Stomach (tissue), 9 donors: ENCODE measurements around the gene ZNF883. TPM values are rescaled to one million over a fixed set of nuclear protein-coding genes. Genes with fewer than 3 reads are reported as not detected.

ENCODE experiments used
- DNase-seq, 2 donors: peaks; one replicate each; pipeline versions ENCODE4 v3.0.0 to v3.0.0-alpha.2; 2013 to 2019
- H3K27ac ChIP-seq, 5 donors: fragments of 200-600 bp in 4 of 5; sonication (generic) in 4 of 5; one replicate each; pipeline ENCODE4 v1.5.1; 2013 to 2019; ENCODE audit warnings: mild to moderate bottlenecking in 1 of 5, moderate library complexity in 1 of 5
- H3K27me3 ChIP-seq, 3 donors: fragments of 200-600 bp; sonication (generic); one replicate each; pipeline ENCODE4 v1.5.1; 2017 to 2019; ENCODE audit warnings: mixed run types in 1 of 3
- H3K36me3 ChIP-seq, 4 donors: fragments of 200-600 bp; sonication (generic); 1 replicate in 3 of 4; 2 replicates in 1 of 4; pipeline ENCODE4 v1.5.1; 2016 to 2019
- H3K4me1 ChIP-seq, 4 donors: fragments of 200-600 bp; sonication (generic); one replicate each; pipeline ENCODE4 v1.5.1; 2016 to 2019
- H3K4me3 ChIP-seq, 4 donors: fragments of 200-600 bp; sonication (generic) in 3 of 4; one replicate each; pipeline ENCODE4 v1.5.1; 2016 to 2019; ENCODE audit warnings: mild to moderate bottlenecking in 1 of 4
- H3K9me3 ChIP-seq, 4 donors: fragments of 200-600 bp; sonication (generic); one replicate each; pipeline ENCODE4 v1.5.1; 2016 to 2019
- CTCF ChIP-seq, 7 experiments: fragments of 450-650 bp in 4 of 7; fragments of 200-600 bp in 3 of 7; sonication (generic) in 3 of 7; IDR thresholded peaks; one replicate each; pipeline ENCODE4 v1.5.1; 2016 to 2019; ENCODE audit warnings: antibody characterized with exemption in 7 of 7, control low read depth in 2 of 7, mild to moderate bottlenecking in 1 of 7
- EP300 ChIP-seq: sonication (generic); formaldehyde crosslinking; IDR thresholded peaks from one replicate; pipeline ENCODE4 v1.6.1; 2017; ENCODE audit warnings: antibody characterized with exemption
- POLR2A ChIP-seq, 4 donors: fragments of 450-650 bp; IDR thresholded peaks; one replicate each; pipeline ENCODE4 v1.6.1; 2016; ENCODE audit warnings: antibody characterized with exemption in 4 of 4, control low read depth in 2 of 4, mild to moderate bottlenecking in 1 of 4, moderate library complexity in 1 of 4
- POLR2AphosphoS5 ChIP-seq, 3 donors: sonication (generic); formaldehyde crosslinking; IDR thresholded peaks; one replicate each; pipeline ENCODE4 v1.6.1; 2016; ENCODE audit warnings: antibody characterized with exemption in 3 of 3
- WGBS, 5 donors: extraction: QIAGEN DNeasy Blood & Tissue Kit in 3 of 5; methylation state at CpG; one replicate each; pipeline versions ENCODE4 v1.1.5 to v1.1.7; 2013 to 2018; 5-methylcytosine and 5-hydroxymethylcytosine counted together
- intact Hi-C: fragments of 100-400 bp; cut with DNase I; formaldehyde crosslinking; loops from one replicate; pipeline ENCODE4 v1.15.1; 2023; ENCODE audit warnings: low total_unique reads
- polyA plus RNA-seq, 3 donors: library from polyadenylated mRNA; stranded (reverse); fragments of 200-250 nt; gene quantifications; one replicate each; pipeline ENCODE4 v1.2.3, GENCODE V29; 2013
- total RNA-seq, 5 donors: library from RNA; depleted of rRNA; stranded (reverse); fragments of >200 nt; gene quantifications; one replicate each; pipeline versions ENCODE4 v1.1.0 to v1.2.3, GENCODE V29; 2014 to 2016
- donor health status: healthy with polysubstance abuse.
- donor health status: Bipolar disorder and iron deficiency.
- donor health status: healthy.

The ZNF883 gene
- total and polyA plus RNA-seq, 8 donors, result 0.92 to 9.0 (median 1.1) TPM; not detected in 3

- Histone ChIP-seq H3K36me3 (no peaks in the 10 kb centered on the region), H3K27me3 (no peaks in the 10 kb centered on the region), H3K27ac (peak overlapping the region in 2 of 5 donors; percentile 47 to 51), H3K4me1 (peaks cover 0 to 8% (median 0%) of the 10 kb centered on the region in 4 donors), H3K9me3 (peaks cover 0 to 3% (median 0%) of the 10 kb centered on the region in 4 donors), H3K4me3 (no peak overlapping the region)
- WGBS, 5 donors, result 22 to 41% (median 34%) methylated on average over 1 of the region's 1 CpG
- peak in 1 of 2 donors; percentile 72 for DNase-seq
- intact Hi-C loops, result no loop called here
- TF ChIP-seq POLR2A (IDR thresholded peaks at IDR 0.05) (no peak), POLR2AphosphoS5 (IDR thresholded peaks at IDR 0.05) (peak in 1 of 3 donors; percentile 25), EP300 (no peak), CTCF (IDR thresholded peaks at IDR 0.05) (no peak)
These were observed 94.7 kb downstream of the ZNF883 start for GRCh38 chr9:112917047-112917986.

- WGBS, 5 donors, result 68 to 80% (median 79%) methylated on average over 2 of the region's 2 CpGs
- H3K4me3 ChIP-seq, result no peak overlapping the region
These were observed 97.5 kb downstream of the ZNF883 start for GRCh38 chr9:112914524-112914923.

GRCh38 chr9:112913326-112913725 lies 98.7 kb downstream of the ZNF883 start:
- intact Hi-C loops, result no loop called here
- Histone ChIP-seq H3K27ac (no peak overlapping the region), H3K36me3 (no peaks in the 10 kb centered on the region), H3K4me1 (peaks cover 0 to 5% (median 0%) of the 10 kb centered on the region in 4 donors), H3K9me3 (peaks cover 0 to 5% (median 0%) of the 10 kb centered on the region in 4 donors), H3K4me3 (no peak overlapping the region), H3K27me3 (no peaks in the 10 kb centered on the region)
- TF ChIP-seq EP300, result no peak
- DNase-seq, result no peak
- 88 to 97% (median 95%) methylated on average over 4 of the region's 4 CpGs for whole genome bisulfite sequencing, 5 donors

More at GRCh38 chr9:112914524-112914923, 97.5 kb downstream of the ZNF883 start:
- intact Hi-C loops, result no loop called here
- DNase-seq, result no peak
- no peaks in the 10 kb centered on the region for H3K27me3 ChIP-seq
- H3K27ac ChIP-seq, result no peak overlapping the region
- no peaks in the 10 kb centered on the region for H3K36me3 ChIP-seq
- peaks cover 0 to 5% (median 0%) of the 10 kb centered on the region in 4 donors for H3K9me3 ChIP-seq
- peaks cover 0 to 8% (median 0%) of the 10 kb centered on the region in 4 donors for H3K4me1 ChIP-seq
- no peak for TF ChIP-seq CTCF (IDR thresholded peaks at IDR 0.05)
- TF ChIP-seq EP300, result no peak
- TF ChIP-seq POLR2AphosphoS5 (IDR thresholded peaks at IDR 0.05), result no peak
- TF ChIP-seq POLR2A (IDR thresholded peaks at IDR 0.05), result no peak

GRCh38 chr9:112912636-112913035 lies 99.4 kb downstream of the ZNF883 start:
- WGBS, 5 donors, result 85 to 90% (median 90%) methylated on average over 3 of the region's 3 CpGs
- H3K36me3 ChIP-seq, result no peaks in the 10 kb centered on the region
- DNase-seq, result no peak
- intact Hi-C loops, result no loop called here
- H3K4me3 ChIP-seq, result no peak overlapping the region
- no peak overlapping the region for H3K27ac ChIP-seq
- no peaks in the 10 kb centered on the region for H3K27me3 ChIP-seq
- H3K4me1 ChIP-seq, result no peaks in the 10 kb centered on the region
- peaks cover 0 to 5% (median 0%) of the 10 kb centered on the region in 4 donors for H3K9me3 ChIP-seq
- TF ChIP-seq EP300 (no peak), POLR2A (IDR thresholded peaks at IDR 0.05) (no peak), CTCF (IDR thresholded peaks at IDR 0.05) (no peak), POLR2AphosphoS5 (IDR thresholded peaks at IDR 0.05) (no peak)
